Subcutaneous adipose tissue (tissue), 4 donors: ENCODE data around the gene ADM2. TPM values are rescaled to one million over a fixed set of nuclear protein-coding genes. Genes with fewer than 3 reads are reported as not detected.

Source experiments
- CTCF ChIP-seq: fragments of 450-650 bp; IDR thresholded peaks from one replicate; pipeline ENCODE4 v1.5.1; 2016; ENCODE audit warnings: low read depth, mild to moderate bottlenecking, control low read depth, antibody characterized with exemption, moderate library complexity
- total RNA-seq, 4 donors: library from RNA; depleted of rRNA; stranded (reverse); fragments of >200 nt; gene quantifications; one replicate each; pipeline ENCODE4 v1.1.0, GENCODE V29; 2016

The ADM2 gene
- total RNA-seq, 4 donors from 2014 or later: not detected

GRCh38 chr22:50524676-50525103, 43.3 kb downstream of the ADM2 start:
- TF ChIP-seq CTCF: no peak

GRCh38 chr22:50525104-50525857, 43.9 kb downstream of the ADM2 start, which contains the start of gene SCO2:
SCO2 (minus strand) TSS chr22:50525598; CDS start chr22:50524411, 1,187 bp downstream.
- no peak for TF ChIP-seq CTCF

- no peak for TF ChIP-seq CTCF
Observed at GRCh38 chr22:50525858-50526107, 44.4 kb downstream of the ADM2 start.

- TF ChIP-seq CTCF: no peak
Observed at GRCh38 chr22:50526108-50526833, 44.9 kb downstream of the ADM2 start.

- TF ChIP-seq CTCF: no peak
Observed at GRCh38 chr22:50526834-50527801, 45.8 kb downstream of the ADM2 start.

- no peak for TF ChIP-seq CTCF
Observed at GRCh38 chr22:50527921-50528681, 46.8 kb downstream of the ADM2 start.
